ENCODE results near the gene SUSD4. TPM values are rescaled to one million over a fixed set of nuclear protein-coding genes. Genes with fewer than 3 reads are reported as not detected.
A peak's percentile ranks its signal among the peaks of the same experiment; 100 is the strongest.

SUSD4 gene
- total and polyA plus RNA-seq, 9 of the 15 experiments (the other 6 are each of a cell fraction or from before 2014, with no cell fraction given) = 0.06 to 1.7 (median 0.09) TPM; not detected in 4

DNA sequence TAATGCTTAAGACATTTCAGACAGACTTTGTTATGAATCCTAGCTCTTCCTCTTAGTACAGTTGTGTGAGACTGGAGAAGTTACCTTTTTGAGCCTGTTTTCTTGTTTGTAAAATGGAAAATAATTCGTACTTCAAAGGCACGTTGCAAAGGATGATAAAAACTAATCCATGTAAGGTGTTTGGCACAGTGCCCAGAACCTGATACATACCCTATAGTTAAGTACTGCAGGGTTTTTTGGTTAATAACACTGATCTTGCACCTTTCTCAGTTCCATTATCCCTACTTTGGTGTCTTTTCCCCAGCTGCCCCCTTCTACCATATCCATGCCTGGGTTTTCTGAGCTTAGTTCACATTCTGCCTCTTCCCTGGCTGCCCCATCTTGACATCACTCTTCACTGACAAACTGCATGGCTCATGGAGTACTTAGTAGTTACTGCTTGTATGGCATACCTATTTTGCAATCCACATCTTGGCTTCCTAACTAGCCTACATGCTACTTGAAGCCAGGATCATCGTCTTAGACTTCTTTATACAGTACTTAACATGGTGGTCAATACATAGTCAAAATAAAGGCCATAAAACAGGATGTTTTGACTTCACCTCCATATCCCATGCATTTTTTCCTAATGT, 39.3 kb upstream of the SUSD4 start (continued):
- TF ChIP-seq, protein P1, sequence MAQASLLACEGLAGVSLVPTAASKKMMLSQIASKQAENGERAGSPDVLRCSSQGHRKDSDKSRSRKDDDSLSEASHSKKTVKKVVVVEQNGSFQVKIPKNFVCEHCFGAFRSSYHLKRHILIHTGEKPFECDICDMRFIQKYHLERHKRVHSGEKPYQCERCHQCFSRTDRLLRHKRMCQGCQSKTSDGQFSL (CRISPR knock-in tag; IDR thresholded peaks at IDR 0.05) = no peak
- TF ChIP-seq, protein P1 (tag; IDR thresholded peaks at IDR 0.05) = 0 out of 4 replicates have a peak, but pooled peaks of 1 of the 2 experiments have one; percentile 14
- TF ChIP-seq TCFL5 (CRISPR knock-in tag; conservative IDR thresholded peaks at IDR 0.05) (no peak), ARID1B (IDR thresholded peaks at IDR 0.05) (no peak), PHTF2 (CRISPR knock-in tag; IDR thresholded peaks at IDR 0.05) (0 out of 2 replicates have a peak, but pooled peaks have one; percentile 16), MAZ (CRISPR knock-in tag; conservative IDR thresholded peaks at IDR 0.05 in 1 of 2, IDR thresholded peaks at IDR 0.05 in 1 of 2) (no peak), HIVEP1 (CRISPR knock-in tag; IDR thresholded peaks at IDR 0.05) (no peak)
- TF ChIP-seq, protein P2, sequence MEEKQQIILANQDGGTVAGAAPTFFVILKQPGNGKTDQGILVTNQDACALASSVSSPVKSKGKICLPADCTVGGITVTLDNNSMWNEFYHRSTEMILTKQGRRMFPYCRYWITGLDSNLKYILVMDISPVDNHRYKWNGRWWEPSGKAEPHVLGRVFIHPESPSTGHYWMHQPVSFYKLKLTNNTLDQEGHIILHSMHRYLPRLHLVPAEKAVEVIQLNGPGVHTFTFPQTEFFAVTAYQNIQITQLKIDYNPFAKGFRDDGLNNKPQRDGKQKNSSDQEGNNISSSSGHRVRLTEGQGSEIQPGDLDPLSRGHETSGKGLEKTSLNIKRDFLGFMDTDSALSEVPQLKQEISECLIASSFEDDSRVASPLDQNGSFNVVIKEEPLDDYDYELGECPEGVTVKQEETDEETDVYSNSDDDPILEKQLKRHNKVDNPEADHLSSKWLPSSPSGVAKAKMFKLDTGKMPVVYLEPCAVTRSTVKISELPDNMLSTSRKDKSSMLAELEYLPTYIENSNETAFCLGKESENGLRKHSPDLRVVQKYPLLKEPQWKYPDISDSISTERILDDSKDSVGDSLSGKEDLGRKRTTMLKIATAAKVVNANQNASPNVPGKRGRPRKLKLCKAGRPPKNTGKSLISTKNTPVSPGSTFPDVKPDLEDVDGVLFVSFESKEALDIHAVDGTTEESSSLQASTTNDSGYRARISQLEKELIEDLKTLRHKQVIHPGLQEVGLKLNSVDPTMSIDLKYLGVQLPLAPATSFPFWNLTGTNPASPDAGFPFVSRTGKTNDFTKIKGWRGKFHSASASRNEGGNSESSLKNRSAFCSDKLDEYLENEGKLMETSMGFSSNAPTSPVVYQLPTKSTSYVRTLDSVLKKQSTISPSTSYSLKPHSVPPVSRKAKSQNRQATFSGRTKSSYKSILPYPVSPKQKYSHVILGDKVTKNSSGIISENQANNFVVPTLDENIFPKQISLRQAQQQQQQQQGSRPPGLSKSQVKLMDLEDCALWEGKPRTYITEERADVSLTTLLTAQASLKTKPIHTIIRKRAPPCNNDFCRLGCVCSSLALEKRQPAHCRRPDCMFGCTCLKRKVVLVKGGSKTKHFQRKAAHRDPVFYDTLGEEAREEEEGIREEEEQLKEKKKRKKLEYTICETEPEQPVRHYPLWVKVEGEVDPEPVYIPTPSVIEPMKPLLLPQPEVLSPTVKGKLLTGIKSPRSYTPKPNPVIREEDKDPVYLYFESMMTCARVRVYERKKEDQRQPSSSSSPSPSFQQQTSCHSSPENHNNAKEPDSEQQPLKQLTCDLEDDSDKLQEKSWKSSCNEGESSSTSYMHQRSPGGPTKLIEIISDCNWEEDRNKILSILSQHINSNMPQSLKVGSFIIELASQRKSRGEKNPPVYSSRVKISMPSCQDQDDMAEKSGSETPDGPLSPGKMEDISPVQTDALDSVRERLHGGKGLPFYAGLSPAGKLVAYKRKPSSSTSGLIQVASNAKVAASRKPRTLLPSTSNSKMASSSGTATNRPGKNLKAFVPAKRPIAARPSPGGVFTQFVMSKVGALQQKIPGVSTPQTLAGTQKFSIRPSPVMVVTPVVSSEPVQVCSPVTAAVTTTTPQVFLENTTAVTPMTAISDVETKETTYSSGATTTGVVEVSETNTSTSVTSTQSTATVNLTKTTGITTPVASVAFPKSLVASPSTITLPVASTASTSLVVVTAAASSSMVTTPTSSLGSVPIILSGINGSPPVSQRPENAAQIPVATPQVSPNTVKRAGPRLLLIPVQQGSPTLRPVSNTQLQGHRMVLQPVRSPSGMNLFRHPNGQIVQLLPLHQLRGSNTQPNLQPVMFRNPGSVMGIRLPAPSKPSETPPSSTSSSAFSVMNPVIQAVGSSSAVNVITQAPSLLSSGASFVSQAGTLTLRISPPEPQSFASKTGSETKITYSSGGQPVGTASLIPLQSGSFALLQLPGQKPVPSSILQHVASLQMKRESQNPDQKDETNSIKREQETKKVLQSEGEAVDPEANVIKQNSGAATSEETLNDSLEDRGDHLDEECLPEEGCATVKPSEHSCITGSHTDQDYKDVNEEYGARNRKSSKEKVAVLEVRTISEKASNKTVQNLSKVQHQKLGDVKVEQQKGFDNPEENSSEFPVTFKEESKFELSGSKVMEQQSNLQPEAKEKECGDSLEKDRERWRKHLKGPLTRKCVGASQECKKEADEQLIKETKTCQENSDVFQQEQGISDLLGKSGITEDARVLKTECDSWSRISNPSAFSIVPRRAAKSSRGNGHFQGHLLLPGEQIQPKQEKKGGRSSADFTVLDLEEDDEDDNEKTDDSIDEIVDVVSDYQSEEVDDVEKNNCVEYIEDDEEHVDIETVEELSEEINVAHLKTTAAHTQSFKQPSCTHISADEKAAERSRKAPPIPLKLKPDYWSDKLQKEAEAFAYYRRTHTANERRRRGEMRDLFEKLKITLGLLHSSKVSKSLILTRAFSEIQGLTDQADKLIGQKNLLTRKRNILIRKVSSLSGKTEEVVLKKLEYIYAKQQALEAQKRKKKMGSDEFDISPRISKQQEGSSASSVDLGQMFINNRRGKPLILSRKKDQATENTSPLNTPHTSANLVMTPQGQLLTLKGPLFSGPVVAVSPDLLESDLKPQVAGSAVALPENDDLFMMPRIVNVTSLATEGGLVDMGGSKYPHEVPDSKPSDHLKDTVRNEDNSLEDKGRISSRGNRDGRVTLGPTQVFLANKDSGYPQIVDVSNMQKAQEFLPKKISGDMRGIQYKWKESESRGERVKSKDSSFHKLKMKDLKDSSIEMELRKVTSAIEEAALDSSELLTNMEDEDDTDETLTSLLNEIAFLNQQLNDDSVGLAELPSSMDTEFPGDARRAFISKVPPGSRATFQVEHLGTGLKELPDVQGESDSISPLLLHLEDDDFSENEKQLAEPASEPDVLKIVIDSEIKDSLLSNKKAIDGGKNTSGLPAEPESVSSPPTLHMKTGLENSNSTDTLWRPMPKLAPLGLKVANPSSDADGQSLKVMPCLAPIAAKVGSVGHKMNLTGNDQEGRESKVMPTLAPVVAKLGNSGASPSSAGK (IDR thresholded peaks at IDR 0.05) = 0 out of 2 replicates have a peak, but pooled peaks have one; percentile 41

Measured in K562 (cell line).